GM12878 (cell line): ENCODE results near the gene POLK. TPM values are rescaled to one million over a fixed set of nuclear protein-coding genes. Genes with fewer than 3 reads are reported as not detected.

Experiments
- ATAC-seq: fragments of 200-7000 bp; cut with Tn5 transposase; 3 replicates; pipeline ENCODE4 v1.9.1; 2020; ENCODE audit warnings: mild to moderate bottlenecking, moderate library complexity
- BruUV-seq: library from RNA; stranded (reverse); fragments of 400-500 nt; replicated peaks from 2 replicates; lab custom pipeline; 2021; lab: Mats Ljungman, UMichigan
- CTCF ChIA-PET: fragments of 300-600 bp; sonication (Branson Sonifier 250); formaldehyde crosslinking; extraction: SDS; loops from one replicate; lab custom pipeline; 2021; ENCODE audit warnings: inconsistent platforms; lab: Yijun Ruan, JAX
- POLR2A ChIA-PET: fragments of 350-600 bp; formaldehyde crosslinking; extraction: SDS; loops from one replicate; lab custom pipeline; 2021; ENCODE audit warnings: inconsistent platforms; lab: Charles Lee
- RAD21 ChIA-PET: fragments of 300-600 bp; sonication (Branson Sonifier 250); formaldehyde crosslinking; loops from one replicate; lab custom pipeline; 2023; ENCODE audit warnings: antibody characterized with exemption; ENCODE audit not compliant: unreplicated experiment; lab: Charles Lee
- SMC1A ChIA-PET: fragments of 300-600 bp; sonication (Branson Sonifier 250); formaldehyde crosslinking; loops from one replicate; lab custom pipeline; 2023; ENCODE audit not compliant: unreplicated experiment, uncharacterized antibody; lab: Charles Lee
- DNase-seq: peaks from one replicate; pipeline ENCODE4 v3.0.0-alpha.2; 2011; ENCODE audit warnings: low read depth, low spot score
- FAIRE-seq: peaks from 3 replicates; lab custom pipeline; 2011; peaks lifted over from hg19 to GRCh38; lab: Jason Lieb, UNC
- H2AFZ ChIP-seq: 2 replicates; pipeline ENCODE4 v1.6.0; 2011; ENCODE audit warnings: low read depth, low read length, control low read depth; ENCODE audit not compliant: control insufficient read depth
- H3K27ac ChIP-seq: 2 replicates; pipeline ENCODE4 v1.5.1; 2011; ENCODE audit warnings: control low read depth; ENCODE audit not compliant: control insufficient read depth, insufficient read depth
- H3K27me3 ChIP-seq, 2 experiments: replicated peaks in 1 of 2; 2 replicates each; pipeline versions ENCODE4 v1.6.0 to v1.6.1; 2011; ENCODE audit warnings: low read length in 1 of 2; ENCODE audit not compliant: control insufficient read depth in 2 of 2, insufficient read depth in 2 of 2
- H3K36me3 ChIP-seq, 2 experiments: 2 replicates each; pipeline ENCODE4 v1.5.1; 2011; ENCODE audit warnings: low read length in 1 of 2; ENCODE audit not compliant: control insufficient read depth in 2 of 2, insufficient read depth in 2 of 2
- H3K4me1 ChIP-seq: 2 replicates; pipeline ENCODE4 v1.6.1; 2011; ENCODE audit warnings: mild to moderate bottlenecking, low read length, moderate library complexity, mixed read lengths; ENCODE audit not compliant: control insufficient read depth, insufficient read depth
- H3K4me2 ChIP-seq: 2 replicates; pipeline ENCODE4 v1.6.0; 2011; ENCODE audit warnings: control low read depth; ENCODE audit not compliant: control insufficient read depth, insufficient read depth
- H3K4me3 ChIP-seq: fragments of 200-600 bp; sonication (generic); 2 replicates; pipeline ENCODE4 v1.5.1; 2016
- H3K79me2 ChIP-seq: 2 replicates; pipeline ENCODE4 v1.6.0; 2011; ENCODE audit warnings: low read length; ENCODE audit not compliant: control insufficient read depth, insufficient read depth
- H3K9ac ChIP-seq: 2 replicates; pipeline ENCODE4 v1.8.0; 2011; ENCODE audit warnings: low read length, control low read depth, mixed read lengths; ENCODE audit not compliant: control insufficient read depth, insufficient read depth
- H3K9me3 ChIP-seq: replicated peaks from 3 replicates; pipeline ENCODE4 v1.5.1; 2011; ENCODE audit warnings: mild to moderate bottlenecking, low read length; ENCODE audit not compliant: control insufficient read depth, insufficient read depth
- H4K20me1 ChIP-seq: 2 replicates; pipeline ENCODE4 v1.6.0; 2011; ENCODE audit not compliant: control insufficient read depth, insufficient read depth
- CHD2 ChIP-seq: IDR thresholded peaks from 2 replicates; pipeline ENCODE4 v1.6.1; 2011; ENCODE audit warnings: low read depth, low read length, improper control_type of control experiment, borderline replicate concordance
- EP300 ChIP-seq, 2 experiments: fragments of 150-350 bp in 1 of 2; IDR thresholded peaks; 2 replicates each; pipeline ENCODE4 v1.6.1; 2011 to 2012; ENCODE audit warnings: low read depth in 2 of 2, low read length in 2 of 2, borderline replicate concordance in 1 of 2, improper control_type of control experiment in 1 of 2, inconsistent platforms in 1 of 2; ENCODE audit not compliant: control insufficient read depth in 1 of 2
- HDAC6 ChIP-seq: fragments of 200-600 bp; sonication (generic); IDR thresholded peaks from one replicate; pipeline ENCODE4 v1.8.0; 2017; ENCODE audit warnings: antibody characterized with exemption; ENCODE audit not compliant: unreplicated experiment
- MEF2B ChIP-seq: fragments of 450-650 bp; IDR thresholded peaks from 2 replicates; pipeline ENCODE4 v1.6.1; 2018; ENCODE audit warnings: mild to moderate bottlenecking, moderate library complexity; ENCODE audit not compliant: partially characterized antibody, poor library complexity, severe bottlenecking
- MTA2 ChIP-seq: fragments of 450-650 bp; IDR thresholded peaks from 2 replicates; pipeline ENCODE4 v1.6.1; 2016; ENCODE audit warnings: low read depth, mild to moderate bottlenecking, moderate library complexity
- NFYB ChIP-seq: IDR thresholded peaks from 2 replicates; pipeline ENCODE4 v1.6.1; 2011; ENCODE audit warnings: low read depth, mild to moderate bottlenecking, low read length, improper control_type of control experiment, moderate library complexity; ENCODE audit not compliant: insufficient read depth
- RUNX3 ChIP-seq: IDR thresholded peaks from 2 replicates; pipeline ENCODE4 v1.6.1; 2012; ENCODE audit warnings: low read length, inconsistent platforms
- SMARCA5 ChIP-seq: fragments of 450-650 bp; IDR thresholded peaks from 2 replicates; pipeline ENCODE4 v1.6.1; 2017; ENCODE audit warnings: mild to moderate bottlenecking
- WGBS: methylation state at CpG from one replicate; pipeline ENCODE4 v1.1.6; 2016; ENCODE audit warnings: low lambda C conversion rate; ENCODE audit not compliant: insufficient replicate concordance, insufficient coverage; ENCODE audit errors: missing lambda C conversion rate; 5-methylcytosine and 5-hydroxymethylcytosine counted together
- in situ Hi-C: fragments of 300-500 bp; cut with MboI; formaldehyde crosslinking; loops from 9 replicates; pipeline ENCODE4 v1.14.3; 2018; ENCODE audit warnings: mixed read lengths
- intact Hi-C: fragments of 100-400 bp; cut with micrococcal nuclease; formaldehyde crosslinking; loops from one replicate; pipeline ENCODE4 v1.14.2; 2022; ENCODE audit not compliant: unreplicated experiment
- polyA plus RNA-seq, 11 experiments: library from polyadenylated mRNA; depleted of rRNA in 4 of 11; unstranded in 6 of 11; stranded (reverse) in 5 of 11; fragments of >200 nt; fragmentation: Nextera tagmentation in 4 of 11; fragmentation: Illumina TruSeq in 1 of 11; extraction: Ambion mirVana in 4 of 11; extraction: Trizol in 1 of 11; gene quantifications; 1 replicate in 1 of 11; 2 replicates in 10 of 11; pipeline versions ENCODE4 v1.2.1 to v1.2.3, GENCODE V29; 2011 to 2016; ENCODE audit warnings: inconsistent platforms in 2 of 11, missing spikeins in 2 of 11, low read depth in 1 of 11
- total RNA-seq, 4 experiments: library from RNA; depleted of rRNA in 3 of 4; stranded (reverse); fragments of >200 nt in 3 of 4; fragmentation: Illumina TruSeq in 1 of 4; extraction: Trizol in 1 of 4; gene quantifications; 2 replicates each; pipeline versions ENCODE4 v1.2.1 to v1.2.3, GENCODE V29; 2013 to 2021
- TF ChIP-seq, protein P1 (sequence below): fragments of 450-650 bp; IDR thresholded peaks from 2 replicates; pipeline ENCODE4 v1.6.1; 2017; ENCODE audit warnings: mild to moderate bottlenecking, low read depth, inconsistent platforms; ENCODE audit not compliant: poor library complexity, severe bottlenecking
- TF ChIP-seq, protein P2 (sequence below): fragments of 450-650 bp; IDR thresholded peaks from 2 replicates; pipeline ENCODE4 v1.6.1; 2017; ENCODE audit warnings: mild to moderate bottlenecking
- TF ChIP-seq, protein P3 (sequence below): fragments of 450-650 bp; IDR thresholded peaks from 2 replicates; pipeline ENCODE4 v1.6.1; 2016; ENCODE audit warnings: mild to moderate bottlenecking, moderate library complexity, borderline replicate concordance

Gene POLK
- total and polyA plus RNA-seq, 10 of the 15 experiments (the other 5 are each of a cell fraction or from before 2014, with no cell fraction given), result 10.4 to 47.6 (median 29.0) TPM

GRCh38 chr5:75519761-75520160 lies 8.1 kb downstream of the POLK start:
- peaks cover 0 to 2% of the 10 kb centered on the region in 2 experiments; a peak in 2 of 4 replicates for H3K36me3 ChIP-seq
- POLR2A ChIA-PET, result interaction anchor here (1.7 to 2.2 kb wide), 2 partner anchors 8 to 10 kb away, joined by 5 to 9 read pairs; partner anchors contain the start of genes CERT1 and POLK
- 0% methylated on average over 1 of the region's 1 CpG for WGBS
- H4K20me1 ChIP-seq, result no peaks in the 10 kb centered on the region
- peaks cover 95% of the 10 kb centered on the region for H3K79me2 ChIP-seq
- H3K27ac ChIP-seq, result no peak overlapping the region
- RAD21 ChIA-PET, result interaction anchor here (0.7 to 3.9 kb wide), 4 partner anchors 11 to 125 kb away, joined by 3 to 19 read pairs (median 12); no protein-coding TSS in a partner anchor
- ATAC-seq, result no peak
- CTCF ChIA-PET, result interaction anchor here (1.7 kb wide), 1 partner anchor 10 kb away, joined by 7 read pairs; no protein-coding TSS in a partner anchor
- H3K9ac ChIP-seq, result no peak overlapping the region
- peaks cover 22% of the 10 kb centered on the region for H3K4me1 ChIP-seq
- 0 out of 2 replicates have a peak overlapping the region, but pooled peaks have one; percentile 13 for H3K4me3 ChIP-seq
- intact Hi-C loops (loop anchor here (10.0 kb wide), 1 partner anchor 285 kb away; the partner anchor contains the start of gene ANKRD31), in situ Hi-C loops (loop anchor here (10.0 kb wide), 1 partner anchor 45 kb away; no protein-coding TSS in a partner anchor)
- H3K9me3 ChIP-seq, result peaks cover 19% of the 10 kb centered on the region
- no peak overlapping the region for H3K4me2 ChIP-seq
- no peak overlapping the region for H2AFZ ChIP-seq
- SMC1A ChIA-PET, result interaction anchor here (0.5 to 7.7 kb wide), 9 partner anchors 9 to 56 kb away, joined by 3 to 76 read pairs (median 4); no protein-coding TSS in a partner anchor
- TF ChIP-seq HDAC6, result no peak
- TF ChIP-seq NFYB, result no peak
- TF ChIP-seq, protein P1, sequence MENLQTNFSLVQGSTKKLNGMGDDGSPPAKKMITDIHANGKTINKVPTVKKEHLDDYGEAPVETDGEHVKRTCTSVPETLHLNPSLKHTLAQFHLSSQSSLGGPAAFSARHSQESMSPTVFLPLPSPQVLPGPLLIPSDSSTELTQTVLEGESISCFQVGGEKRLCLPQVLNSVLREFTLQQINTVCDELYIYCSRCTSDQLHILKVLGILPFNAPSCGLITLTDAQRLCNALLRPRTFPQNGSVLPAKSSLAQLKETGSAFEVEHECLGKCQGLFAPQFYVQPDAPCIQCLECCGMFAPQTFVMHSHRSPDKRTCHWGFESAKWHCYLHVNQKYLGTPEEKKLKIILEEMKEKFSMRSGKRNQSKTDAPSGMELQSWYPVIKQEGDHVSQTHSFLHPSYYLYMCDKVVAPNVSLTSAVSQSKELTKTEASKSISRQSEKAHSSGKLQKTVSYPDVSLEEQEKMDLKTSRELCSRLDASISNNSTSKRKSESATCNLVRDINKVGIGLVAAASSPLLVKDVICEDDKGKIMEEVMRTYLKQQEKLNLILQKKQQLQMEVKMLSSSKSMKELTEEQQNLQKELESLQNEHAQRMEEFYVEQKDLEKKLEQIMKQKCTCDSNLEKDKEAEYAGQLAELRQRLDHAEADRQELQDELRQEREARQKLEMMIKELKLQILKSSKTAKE, result no peak
- TF ChIP-seq SMARCA5, result no peak
- TF ChIP-seq RUNX3, result peak; percentile 57; the same call in 1 of the 2 replicates
- peak; percentile 89 for TF ChIP-seq MTA2
- peak; percentile 75 for TF ChIP-seq MEF2B
- TF ChIP-seq CHD2, result no peak
- TF ChIP-seq, protein P2, sequence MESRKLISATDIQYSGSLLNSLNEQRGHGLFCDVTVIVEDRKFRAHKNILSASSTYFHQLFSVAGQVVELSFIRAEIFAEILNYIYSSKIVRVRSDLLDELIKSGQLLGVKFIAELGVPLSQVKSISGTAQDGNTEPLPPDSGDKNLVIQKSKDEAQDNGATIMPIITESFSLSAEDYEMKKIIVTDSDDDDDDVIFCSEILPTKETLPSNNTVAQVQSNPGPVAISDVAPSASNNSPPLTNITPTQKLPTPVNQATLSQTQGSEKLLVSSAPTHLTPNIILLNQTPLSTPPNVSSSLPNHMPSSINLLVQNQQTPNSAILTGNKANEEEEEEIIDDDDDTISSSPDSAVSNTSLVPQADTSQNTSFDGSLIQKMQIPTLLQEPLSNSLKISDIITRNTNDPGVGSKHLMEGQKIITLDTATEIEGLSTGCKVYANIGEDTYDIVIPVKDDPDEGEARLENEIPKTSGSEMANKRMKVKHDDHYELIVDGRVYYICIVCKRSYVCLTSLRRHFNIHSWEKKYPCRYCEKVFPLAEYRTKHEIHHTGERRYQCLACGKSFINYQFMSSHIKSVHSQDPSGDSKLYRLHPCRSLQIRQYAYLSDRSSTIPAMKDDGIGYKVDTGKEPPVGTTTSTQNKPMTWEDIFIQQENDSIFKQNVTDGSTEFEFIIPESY, result no peak
- TF ChIP-seq EP300 (IDR thresholded peaks at IDR 0.05; ENCODE audit: borderline replicate concordance in 1 of 2, control insufficient read depth in 1 of 2, low read depth in 2 of 2, low read length in 2 of 2), result 0 out of 4 replicates have a peak, but pooled peaks of 1 of the 2 experiments have one; percentile 18
- TF ChIP-seq, protein P3, sequence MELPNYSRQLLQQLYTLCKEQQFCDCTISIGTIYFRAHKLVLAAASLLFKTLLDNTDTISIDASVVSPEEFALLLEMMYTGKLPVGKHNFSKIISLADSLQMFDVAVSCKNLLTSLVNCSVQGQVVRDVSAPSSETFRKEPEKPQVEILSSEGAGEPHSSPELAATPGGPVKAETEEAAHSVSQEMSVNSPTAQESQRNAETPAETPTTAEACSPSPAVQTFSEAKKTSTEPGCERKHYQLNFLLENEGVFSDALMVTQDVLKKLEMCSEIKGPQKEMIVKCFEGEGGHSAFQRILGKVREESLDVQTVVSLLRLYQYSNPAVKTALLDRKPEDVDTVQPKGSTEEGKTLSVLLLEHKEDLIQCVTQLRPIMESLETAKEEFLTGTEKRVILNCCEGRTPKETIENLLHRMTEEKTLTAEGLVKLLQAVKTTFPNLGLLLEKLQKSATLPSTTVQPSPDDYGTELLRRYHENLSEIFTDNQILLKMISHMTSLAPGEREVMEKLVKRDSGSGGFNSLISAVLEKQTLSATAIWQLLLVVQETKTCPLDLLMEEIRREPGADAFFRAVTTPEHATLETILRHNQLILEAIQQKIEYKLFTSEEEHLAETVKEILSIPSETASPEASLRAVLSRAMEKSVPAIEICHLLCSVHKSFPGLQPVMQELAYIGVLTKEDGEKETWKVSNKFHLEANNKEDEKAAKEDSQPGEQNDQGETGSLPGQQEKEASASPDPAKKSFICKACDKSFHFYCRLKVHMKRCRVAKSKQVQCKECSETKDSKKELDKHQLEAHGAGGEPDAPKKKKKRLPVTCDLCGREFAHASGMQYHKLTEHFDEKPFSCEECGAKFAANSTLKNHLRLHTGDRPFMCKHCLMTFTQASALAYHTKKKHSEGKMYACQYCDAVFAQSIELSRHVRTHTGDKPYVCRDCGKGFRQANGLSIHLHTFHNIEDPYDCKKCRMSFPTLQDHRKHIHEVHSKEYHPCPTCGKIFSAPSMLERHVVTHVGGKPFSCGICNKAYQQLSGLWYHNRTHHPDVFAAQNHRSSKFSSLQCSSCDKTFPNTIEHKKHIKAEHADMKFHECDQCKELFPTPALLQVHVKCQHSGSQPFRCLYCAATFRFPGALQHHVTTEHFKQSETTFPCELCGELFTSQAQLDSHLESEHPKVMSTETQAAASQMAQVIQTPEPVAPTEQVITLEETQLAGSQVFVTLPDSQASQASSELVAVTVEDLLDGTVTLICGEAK, result no peak
- no peak for DNase-seq
- BruUV-seq, result no TSS peak
- H3K27me3 ChIP-seq, result no peaks in the 10 kb centered on the region
- no peak for FAIRE-seq
